VCaP (cell line): ENCODE measurements around the gene PTCD2.
A peak's percentile ranks its signal among the peaks of the same experiment; 100 is the strongest.

Source experiments
- H3K27ac ChIP-seq: fragments of 450-650 bp; 2 replicates; pipeline ENCODE4 v1.5.1; 2017
- TF ChIP-seq, protein P1 (sequence below): fragments of 450-650 bp; conservative IDR thresholded peaks from 2 replicates; pipeline ENCODE4 v1.5.1; 2017; ENCODE audit warnings: mild to moderate bottlenecking, moderate library complexity

PTCD2 gene

DNA sequence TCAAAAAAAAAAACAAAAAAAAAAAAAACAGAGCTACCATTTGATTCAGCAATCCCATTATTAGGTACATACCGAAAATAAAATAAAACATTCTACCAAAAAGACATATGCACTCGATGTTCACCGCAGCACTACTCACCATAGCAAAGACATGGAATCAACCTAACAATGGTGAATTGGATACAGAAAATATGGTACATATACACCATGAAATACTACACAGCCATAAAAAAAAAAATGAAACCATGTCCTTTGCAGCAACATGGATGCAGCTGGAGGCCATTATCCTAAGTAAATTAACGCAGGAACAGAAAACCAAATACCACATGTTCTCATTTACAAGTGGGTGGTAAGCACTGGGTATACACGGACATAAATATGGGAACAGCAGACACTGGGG, 21.5 kb upstream of the PTCD2 start:
- no peak overlapping the region for H3K27ac ChIP-seq
- TF ChIP-seq, protein P1, sequence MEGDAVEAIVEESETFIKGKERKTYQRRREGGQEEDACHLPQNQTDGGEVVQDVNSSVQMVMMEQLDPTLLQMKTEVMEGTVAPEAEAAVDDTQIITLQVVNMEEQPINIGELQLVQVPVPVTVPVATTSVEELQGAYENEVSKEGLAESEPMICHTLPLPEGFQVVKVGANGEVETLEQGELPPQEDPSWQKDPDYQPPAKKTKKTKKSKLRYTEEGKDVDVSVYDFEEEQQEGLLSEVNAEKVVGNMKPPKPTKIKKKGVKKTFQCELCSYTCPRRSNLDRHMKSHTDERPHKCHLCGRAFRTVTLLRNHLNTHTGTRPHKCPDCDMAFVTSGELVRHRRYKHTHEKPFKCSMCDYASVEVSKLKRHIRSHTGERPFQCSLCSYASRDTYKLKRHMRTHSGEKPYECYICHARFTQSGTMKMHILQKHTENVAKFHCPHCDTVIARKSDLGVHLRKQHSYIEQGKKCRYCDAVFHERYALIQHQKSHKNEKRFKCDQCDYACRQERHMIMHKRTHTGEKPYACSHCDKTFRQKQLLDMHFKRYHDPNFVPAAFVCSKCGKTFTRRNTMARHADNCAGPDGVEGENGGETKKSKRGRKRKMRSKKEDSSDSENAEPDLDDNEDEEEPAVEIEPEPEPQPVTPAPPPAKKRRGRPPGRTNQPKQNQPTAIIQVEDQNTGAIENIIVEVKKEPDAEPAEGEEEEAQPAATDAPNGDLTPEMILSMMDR: no peak

GRCh38 chr5:72300590-72301339, 19.4 kb upstream of the PTCD2 start:
- H3K27ac ChIP-seq: no peak overlapping the region

DNA sequence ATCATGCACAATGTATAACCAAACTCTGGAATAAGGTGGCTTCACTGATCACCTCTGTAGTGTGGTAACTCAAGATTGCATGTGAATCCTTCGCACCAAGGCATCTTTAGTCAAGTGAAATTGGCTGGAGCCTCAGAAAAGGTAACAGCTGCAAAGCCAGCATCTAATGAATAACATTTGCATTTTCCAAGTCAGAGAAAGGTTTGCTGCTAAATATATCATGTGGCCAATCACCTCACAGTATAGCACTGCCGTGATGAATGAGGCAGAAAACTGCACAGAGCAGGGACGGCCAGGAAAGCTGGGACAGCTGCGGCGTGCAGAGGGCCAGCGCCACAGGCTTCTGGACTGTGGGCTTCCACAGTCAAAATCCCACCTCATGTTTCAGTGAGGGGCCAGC, 18.6 kb upstream of the PTCD2 start:
- TF ChIP-seq, protein P1: no peak
- H3K27ac ChIP-seq: no peak overlapping the region

More at GRCh38 chr5:72300590-72301339, 19.4 kb upstream of the PTCD2 start:
- TF ChIP-seq, protein P1: no peak

DNA sequence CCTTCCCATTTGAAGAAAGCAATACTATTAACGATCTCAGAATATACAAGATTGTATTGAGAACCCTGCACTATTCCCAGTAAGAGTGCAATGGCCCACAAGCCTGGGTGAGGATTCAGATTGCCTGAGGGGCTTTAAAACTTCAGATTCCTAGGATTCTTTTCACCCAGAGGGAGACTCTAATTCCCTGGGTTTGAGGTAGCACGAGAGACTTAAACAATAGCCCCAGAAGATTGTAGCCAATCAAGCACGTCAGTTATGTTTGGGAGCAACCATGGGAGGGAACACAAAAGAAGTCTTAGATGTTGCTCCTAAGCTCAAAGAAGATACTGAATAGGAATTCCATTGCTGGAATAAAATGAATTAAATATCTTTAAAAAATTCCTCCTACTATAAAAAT, 18.0 kb upstream of the PTCD2 start:
- TF ChIP-seq, protein P1: no peak
- no peak overlapping the region for H3K27ac ChIP-seq

- H3K27ac ChIP-seq: no peak overlapping the region
- TF ChIP-seq, protein P1: no peak
These were observed 14.7 kb upstream of the PTCD2 start for GRCh38 chr5:72305194-72306142.

GRCh38 chr5:72307573-72307967, 12.6 kb upstream of the PTCD2 start:
- TF ChIP-seq, protein P1: no peak
- H3K27ac ChIP-seq: peak overlapping the region; percentile 80
